Activated gamma-delta T cell treated with anti-CD3 and anti-CD28 coated beads, Interleukin-2, amount 50 U/mL, for 16 hours (primary cell): ENCODE data around the gene GRID1.

ENCODE experiments used
- DNase-seq: peaks from one replicate; pipeline ENCODE4 v3.0.0-alpha.2; 2020; ENCODE audit warnings: low read depth

The GRID1 gene

DNA sequence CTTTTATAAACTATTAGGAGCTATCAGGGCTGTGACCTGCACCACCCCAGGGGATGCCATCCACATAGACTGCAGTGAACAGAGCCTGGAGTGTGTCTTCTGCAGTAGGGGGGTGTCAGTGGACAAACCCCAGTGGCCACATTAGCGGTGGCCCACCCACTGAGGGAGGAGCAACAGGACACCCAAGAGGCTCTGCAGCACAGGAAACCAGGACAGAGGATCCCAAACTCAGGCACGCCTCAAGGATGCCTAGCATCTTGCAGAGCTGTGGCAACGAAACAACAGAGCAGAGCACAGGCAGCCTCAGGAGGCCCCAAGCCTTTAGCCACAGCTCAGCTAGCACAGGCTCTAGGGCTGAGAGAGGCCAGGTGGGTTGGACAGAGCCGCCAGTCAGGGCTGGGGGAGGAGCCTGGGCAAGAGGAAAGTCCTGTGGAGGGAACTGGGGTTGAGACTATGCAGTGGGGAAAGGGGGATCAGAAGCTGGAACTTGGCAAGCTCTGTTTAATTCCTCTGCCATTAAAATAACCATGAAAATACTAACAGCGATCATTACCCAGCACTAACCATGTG lies 53.8 kb downstream of the GRID1 start:
- no peak for DNase-seq

DNA sequence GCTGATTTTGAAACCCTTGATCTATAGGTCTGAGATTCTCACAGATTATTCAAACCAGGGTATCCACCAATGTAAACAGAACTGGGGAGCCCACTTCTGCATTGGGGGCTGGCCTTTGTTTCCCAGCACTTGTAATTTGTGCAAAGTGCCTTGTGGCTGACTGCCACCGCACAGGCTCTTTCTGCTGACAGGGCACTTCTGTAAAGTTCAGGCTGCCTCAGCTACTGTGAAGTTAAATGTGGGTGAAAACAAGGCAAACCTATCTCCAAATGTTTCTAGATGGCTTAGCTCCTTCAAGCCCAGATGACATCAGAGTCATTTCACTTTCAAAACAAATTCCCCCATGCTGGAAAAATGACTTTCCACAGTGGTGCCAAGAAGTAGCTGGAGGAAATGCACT lies 54.7 kb downstream of the GRID1 start:
- no peak for DNase-seq

DNA sequence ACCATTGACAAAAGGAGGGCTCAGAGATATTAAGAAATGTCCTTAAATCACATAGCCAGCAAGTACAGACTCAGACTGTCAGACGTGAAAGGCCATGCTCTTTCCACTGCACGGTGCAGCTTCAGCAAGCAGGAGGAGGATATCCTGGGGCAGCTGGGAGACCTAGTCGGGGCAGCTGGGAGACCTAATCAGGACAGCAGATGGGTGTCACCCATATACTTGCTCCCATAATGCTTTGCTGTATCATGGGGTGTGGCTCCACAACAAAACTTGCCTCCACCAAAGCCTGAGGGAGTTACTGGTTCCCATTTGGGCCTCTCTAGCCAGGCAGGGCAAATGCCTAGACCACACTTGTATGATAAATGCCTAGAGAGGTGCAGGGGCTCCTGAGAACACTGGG lies 55.4 kb downstream of the GRID1 start:
- no peak for DNase-seq

DNA sequence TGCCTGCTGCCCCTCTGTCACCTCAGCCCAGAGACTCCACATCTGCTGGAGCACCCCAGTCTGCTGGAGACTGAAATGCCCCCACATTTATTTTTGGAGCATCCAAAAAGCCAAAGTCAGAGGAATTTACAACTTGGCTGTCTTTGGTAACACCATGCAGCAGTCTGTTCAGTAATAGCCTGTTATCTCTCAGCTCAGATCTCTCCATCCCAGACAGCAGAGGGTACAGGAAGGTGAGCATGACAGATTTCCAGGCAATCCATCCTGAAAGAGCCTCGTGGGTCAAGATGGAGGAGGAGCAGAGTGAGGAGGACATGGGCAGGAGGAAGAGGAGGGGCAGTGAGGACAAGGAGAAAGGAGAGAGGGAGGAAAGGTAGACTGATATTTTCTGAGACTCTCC lies 55.9 kb downstream of the GRID1 start:
- no peak for DNase-seq

DNA sequence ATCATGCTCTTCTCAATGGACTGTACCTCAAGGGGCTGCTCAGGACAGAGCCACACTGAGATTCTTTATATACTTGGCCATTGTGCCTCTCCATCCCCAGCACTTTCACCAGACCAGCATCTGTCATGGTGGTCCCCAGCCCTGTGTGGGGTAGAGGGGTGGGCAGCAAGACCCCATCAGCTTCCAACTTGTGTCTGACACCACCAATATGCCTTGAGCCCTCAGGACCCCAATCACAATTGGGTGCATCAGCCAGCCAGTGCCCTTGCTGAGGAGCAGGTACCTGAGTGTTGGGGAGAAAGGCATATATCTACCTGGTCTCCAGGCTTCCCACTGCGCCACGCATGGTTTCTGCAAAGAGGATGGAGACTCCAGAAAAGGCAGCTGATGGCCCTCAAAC lies 56.3 kb downstream of the GRID1 start:
- DNase-seq, result no peak

DNA sequence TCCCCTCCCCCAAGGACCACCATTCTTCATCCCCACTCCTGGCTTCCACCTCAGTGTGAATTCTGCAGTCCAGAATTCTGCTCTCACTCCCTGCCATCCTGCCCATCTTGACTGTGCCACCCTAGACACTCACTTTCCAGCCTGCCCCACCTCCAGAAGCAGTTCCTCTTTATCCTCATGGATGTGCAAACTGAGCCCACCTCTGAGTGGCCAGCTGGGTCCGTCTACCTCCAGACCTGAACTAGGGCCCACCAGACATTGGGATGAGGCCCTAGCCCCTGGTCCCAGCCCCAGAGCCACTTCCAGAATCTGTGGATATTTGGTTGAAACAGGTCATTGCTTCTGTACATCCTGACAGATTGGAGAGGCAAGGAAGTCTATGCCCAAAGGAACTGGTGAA lies 58.5 kb downstream of the GRID1 start:
- DNase-seq, result no peak

DNA sequence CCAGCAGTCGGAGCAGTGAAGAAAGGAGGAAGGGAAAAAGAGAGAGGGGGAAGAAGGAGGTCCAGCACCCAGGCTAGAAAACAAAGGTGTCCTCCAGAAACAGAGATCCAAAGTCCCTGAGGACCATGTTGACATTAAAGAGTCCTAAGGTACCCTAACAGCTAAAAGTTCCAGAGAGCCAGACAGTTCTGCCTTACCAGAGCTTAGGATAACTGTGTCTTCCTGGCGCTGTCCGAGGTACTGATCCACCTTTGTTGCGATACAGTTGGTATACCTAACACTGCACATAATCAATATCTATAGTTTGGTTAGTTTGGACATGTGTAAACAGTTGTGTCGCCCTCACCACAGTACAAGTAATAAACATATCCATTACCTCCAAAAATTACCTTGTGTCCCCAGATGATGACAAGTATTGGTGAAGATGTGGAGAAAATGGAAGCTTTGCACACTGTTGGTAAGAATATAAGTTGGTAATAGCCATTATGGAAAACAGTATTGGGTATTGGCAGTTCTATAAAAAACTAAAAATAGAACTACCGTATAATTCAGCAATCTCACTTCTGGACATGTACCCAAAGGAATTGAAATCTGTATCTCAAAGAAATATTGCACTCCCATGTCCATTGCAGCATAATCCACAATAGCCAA lies 59.8 kb downstream of the GRID1 start:
- DNase-seq, result no peak

DNA sequence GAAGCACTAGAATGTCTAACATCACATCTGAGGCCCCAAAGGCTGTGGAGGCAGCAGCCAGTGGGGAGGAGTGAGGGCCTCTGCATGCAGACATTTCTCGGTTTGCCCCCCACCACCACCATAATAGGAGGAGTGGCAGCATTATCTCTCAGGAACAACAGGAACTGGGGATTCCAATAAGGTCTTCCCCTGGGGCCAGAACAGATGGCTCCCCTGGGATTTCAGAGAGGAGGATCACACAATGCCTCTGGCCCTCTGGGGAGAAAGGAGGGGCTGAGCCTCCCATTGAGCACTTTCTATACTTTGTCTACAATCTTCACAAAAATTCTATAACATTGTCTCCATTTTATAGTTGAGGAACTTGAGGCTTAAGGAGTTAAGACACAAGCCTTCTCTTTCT lies 61.1 kb downstream of the GRID1 start:
- no peak for DNase-seq

DNA sequence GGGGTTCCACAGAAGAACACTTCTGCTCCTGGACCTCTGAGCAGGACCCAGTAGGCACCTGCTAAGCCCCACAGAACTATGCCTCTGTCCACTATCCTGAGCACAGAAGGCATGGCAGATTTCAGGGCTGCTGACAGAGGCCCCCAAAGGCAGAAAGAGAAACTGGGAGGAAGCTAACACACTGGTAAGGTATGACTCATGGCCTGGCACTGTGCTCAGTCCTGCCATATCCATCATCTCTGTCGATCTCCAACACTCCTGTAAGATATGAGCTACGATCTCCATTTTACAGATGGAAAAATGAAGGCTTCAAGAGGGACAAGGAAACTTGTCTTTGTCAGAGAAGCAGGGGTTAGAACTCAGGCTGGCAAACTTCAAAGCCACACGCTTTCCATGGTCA lies 62.2 kb downstream of the GRID1 start:
- no peak for DNase-seq

DNA sequence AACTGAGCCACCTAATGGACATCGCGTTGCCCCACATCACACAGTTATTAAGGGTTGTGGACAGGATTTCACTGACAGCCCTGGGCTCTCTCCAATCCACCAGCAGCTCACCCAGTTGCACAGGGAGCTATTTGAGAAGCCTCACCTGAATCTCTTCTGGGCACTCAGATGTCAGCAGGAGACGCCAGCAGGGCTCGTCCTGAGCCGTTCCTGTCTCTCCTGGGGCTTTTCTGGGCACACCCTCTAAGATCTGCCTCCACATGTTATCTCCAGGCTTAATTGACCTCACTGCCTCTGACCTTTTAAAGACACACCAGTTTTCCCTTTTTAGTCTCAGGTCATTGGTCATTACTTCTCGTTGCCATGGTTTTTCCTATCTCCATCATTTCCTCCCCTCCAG lies 63.0 kb downstream of the GRID1 start:
- no peak for DNase-seq

DNA sequence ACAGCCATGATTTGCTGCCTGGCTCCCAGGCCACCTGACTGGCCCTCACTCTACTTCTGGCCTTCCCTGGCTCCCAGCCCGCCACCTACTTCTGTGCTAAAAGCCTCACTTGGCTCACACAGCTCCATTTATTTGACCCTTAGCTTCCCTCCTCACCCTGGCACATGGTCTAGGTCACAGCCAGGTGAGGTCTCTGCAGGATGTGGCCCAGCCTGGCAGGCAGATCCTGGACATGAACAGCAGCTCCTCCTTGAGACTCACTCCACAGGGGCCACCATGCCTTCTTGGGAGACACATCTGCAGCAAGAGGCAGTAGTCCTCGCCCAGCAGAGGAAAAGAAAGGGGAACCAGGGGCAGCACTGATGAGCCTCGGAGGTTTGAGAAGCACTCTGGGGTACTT lies 64.6 kb downstream of the GRID1 start:
- DNase-seq, result no peak

DNA sequence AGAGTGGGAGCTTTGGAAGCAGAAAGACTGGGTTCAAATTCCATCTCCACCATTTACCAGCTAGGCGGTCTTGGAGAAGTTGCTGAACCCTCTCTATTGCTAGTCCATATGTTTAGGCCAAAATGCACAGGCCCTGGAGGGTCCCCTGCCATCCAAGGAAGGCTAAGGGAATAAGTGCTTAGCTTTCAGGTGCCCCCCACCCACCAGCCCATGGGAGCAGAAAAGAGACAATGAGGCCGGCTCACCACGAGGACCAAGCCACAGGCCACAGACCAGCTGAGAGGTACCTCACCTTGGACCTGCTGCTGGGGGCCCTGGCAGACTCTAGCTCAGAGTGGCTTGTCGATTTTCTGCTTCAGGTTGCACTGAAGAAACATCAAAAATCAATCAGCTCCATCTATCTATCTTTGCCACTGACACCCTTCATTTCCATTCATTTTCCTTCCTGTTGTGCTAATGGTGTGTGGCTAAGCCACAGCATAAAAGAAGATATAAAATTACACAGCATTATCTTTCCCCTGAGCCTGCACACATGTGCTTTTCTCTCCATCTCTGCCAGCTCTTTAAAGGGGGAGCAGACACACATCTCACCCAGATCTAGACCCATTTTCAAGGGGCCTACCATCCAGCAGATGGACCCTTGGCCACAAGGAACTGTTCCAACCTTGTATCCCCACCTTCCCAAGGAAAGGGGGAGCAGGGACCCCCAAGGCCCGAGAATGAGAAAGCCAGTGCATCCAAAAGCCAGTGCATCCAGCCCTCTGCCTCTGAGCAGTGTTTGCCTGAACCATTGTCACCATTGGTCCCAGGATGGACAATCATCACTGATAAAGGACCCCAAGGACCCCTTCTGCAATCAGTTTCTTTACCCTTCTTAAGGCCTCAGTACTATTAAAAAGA lies 65.4 kb downstream of the GRID1 start:
- DNase-seq, result no peak

DNA sequence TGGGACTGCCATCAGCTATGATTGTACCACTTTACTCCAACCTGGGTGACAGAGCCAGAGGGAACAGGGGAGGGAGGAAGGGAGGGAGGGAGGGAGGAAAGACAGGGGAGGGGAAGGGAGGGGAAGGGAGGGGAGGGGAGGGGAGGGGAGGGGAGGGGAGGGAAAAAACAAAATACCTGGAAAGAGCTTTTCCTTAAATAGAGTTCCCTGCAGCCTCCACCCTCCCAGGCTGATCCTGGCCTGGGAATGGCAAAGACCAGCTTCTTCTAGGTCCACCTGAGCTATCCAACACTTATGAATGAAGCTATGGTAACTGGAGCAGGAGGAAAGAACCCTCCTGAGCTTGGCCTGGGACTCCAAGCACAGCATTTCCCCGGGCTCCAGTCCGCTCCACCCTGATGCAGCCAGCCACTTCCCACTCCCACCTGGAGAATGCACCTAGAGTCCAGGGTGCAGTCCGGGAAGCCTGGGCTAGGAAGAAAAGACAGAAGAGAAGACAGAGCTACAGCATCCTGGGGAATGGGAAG lies 66.1 kb downstream of the GRID1 start:
- no peak for DNase-seq

DNA sequence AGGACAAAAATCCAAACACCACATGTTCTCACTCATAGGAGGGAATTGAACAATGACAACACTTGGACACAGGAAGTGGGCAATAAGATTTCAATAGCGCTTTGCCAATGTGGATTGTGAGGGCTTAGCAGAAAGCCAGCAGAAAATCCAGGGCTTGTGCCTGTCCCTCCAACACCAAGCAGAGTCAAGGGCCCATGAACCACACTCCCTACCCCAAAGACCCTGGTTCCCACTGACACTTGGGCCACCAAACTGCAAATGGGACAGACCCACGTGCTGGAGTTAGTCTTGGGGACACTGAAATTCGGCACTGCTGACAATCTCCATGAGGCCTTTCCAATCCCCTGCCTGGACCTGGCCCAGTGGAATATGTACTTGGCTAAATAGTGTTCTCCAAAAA lies 67.0 kb downstream of the GRID1 start:
- no peak for DNase-seq

DNA sequence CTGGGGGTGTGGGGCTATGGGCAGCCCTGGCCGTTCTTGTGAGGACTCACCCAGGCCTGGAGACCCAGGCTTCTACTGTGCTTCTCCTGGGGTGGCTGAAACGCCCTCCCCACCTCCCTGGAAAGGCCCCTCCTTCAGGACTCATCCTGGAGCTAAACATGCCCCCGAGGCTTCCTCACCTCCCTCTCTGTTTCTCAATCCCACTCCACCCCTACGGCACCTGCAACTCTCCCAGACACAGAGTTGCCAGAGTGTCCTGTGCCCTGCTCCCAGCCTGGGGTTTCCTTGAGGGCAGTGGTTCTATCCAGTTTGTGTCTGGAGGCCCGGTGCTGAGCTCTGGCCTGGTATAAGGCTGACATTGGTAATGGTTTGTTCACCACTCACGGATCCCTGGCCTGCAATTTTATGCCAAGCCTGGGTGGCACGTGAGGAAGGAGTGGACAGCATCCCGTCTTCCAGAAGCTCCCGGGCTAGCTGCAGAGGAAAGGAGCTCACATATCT lies 68.0 kb downstream of the GRID1 start:
- no peak for DNase-seq

DNA sequence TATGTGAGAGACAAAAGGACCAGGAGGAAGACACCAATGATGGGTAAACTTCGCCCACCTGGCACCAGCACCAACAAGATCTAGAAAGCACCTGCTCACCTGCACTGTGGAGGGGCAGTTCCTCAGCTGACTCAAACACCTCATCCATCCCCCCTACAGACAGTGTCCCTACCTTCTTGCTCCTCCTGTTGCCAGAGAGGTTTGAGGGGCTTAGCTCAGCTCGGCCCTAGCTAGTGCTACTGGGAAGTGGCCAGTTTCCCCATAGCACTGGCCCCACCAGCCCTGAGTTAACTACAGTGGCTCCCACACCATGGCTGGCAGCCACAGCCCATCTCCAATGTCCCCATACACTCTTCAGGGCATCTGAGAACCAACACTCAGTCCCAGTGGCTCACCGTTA lies 70.8 kb downstream of the GRID1 start:
- no peak for DNase-seq

DNA sequence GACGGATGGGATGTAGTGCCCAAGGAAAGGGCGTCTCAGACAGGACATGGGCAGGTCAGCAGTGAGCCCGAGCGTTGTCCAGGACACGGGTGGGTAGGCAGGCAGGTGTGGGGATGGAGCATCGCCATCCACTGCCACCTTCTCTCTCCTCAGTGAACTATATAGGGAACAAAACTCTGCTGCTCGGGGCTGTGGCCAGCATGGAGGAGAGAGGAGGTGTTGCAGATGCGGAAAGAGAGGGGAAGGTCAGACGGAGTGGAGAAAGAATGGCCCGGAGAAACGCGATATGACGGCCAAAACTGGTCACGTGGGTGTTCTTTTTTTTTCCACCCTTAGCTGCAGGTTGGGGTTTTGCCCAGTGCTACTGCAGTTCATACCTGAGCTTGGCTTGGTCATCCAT lies 71.2 kb downstream of the GRID1 start:
- no peak for DNase-seq

DNA sequence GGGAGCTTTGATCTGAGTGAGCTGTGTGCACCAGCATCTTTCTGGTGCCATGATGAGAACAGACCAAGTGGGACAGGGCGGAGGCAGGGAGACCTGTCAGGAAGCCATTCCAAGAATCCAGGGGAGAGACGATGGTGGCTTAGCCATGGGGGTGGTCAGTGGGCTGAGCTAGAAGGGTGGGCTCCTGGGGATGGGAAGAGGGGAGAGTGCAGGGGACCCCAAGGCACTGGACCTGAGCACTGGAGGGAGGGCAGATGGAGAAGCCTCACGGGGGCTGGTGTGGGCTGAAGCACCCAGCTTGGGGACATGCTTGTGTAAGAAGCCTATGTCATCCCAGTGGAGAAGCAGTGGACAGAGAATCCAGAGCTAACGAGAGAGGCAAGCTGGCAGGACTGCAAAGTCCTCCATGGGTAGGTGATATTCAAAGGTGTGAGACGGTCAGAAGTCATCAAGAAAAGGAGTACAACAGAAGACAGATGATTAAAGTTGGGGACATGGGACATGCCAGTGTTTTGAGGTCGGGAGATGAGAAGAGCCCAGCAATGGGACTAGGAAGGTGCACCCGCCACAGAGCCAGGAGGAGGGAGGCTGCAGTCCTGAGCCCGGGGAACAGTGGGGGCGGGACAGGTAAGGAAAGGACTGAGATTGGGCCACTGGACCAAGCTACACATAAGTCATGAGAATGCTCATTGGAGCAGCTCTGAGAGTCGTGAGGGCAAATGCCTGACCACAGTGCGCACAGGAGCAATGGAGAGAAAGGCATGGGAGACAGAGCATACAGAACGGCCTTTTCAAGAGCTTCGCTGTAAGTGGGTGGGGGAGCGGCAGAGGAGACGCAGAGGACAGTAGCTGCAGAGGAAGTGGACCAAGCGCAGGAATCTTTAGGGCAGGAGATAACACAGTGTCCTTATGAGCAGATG lies 72.0 kb downstream of the GRID1 start:
- DNase-seq, result no peak

DNA sequence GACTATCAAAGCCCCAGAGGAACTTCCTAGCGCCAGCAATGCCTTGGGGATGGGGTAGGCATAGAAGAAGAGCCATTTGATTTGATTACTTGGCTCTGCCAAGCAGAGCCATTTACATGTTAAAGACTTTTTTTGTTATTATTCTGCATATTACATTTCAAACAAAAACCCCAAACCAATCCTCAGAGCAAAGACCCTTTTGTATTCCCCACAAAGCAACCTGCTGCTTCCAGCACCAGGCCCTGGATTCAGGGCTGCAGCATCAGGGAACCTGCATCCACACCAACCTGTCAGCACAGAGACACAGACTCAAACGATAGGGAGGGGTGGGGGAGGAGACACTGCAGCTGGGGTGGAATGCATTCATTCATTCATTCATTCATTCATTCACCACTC lies 73.2 kb downstream of the GRID1 start:
- DNase-seq, result no peak

DNA sequence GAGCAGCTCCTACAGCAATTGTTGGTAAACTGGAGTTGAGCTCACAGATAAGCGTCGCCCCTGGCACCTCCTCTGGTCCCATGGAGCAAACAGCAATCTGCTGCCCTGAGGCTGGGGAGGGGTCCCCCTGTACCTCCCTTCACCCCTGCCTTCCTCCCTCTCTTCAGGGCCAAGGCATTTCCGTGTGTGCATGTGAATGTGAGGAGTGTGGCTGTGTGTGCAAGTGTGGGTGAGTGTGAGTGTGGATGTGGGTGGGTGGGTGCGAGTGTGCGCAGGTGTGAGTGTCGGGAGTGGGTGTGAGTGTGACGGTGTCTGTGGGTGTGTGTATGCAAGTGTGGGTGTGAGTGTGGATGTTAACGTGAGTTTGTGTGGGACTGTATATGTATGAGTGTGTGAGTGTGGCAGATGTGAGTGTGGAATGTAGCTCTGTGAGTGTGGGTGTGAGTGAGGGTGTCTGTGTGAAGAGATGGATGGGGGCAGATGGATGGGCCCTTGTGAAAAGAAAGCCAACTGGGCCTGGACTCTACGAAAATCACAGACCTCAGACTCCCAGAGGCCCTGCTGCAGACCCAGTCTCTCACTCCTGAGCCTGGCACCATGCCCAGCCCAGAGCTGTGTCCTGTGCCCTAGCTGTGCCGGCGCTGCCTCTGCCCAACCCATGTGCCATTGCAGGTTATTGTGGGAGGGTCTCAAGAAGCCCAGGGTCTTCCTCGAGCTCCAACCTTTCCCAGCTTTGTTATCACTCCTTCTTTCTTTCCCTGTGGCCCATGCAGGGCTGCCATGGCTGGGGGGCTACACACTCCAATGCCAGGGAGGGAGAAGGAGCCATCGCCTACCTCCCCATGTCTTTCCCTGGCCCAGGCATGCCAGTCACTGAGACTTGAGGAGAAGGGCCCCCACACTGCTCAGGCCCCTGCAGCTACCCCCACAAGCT lies 73.9 kb downstream of the GRID1 start:
- no peak for DNase-seq
